Measurements from ENCODE around the gene MLLT3.

The MLLT3 gene

DNA sequence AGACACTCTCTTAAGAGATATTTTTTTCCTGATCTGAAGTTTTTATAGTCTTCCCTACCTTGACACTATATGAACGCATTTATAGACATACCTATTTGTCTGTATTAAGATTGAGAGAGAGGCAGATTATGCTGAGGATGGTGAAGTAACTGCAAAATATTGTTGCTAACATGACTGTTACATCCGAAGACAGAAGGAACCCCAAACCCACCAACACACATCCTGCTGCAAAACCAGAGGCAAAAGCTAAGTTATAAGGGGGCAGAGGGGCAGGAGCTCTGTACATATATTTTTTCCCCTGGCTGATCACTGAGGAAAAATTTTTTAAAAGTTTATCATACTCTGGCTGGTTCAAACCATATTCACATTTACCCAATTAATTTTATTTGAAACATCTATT is 279.0 kb downstream of the MLLT3 start:
- no peak for DNase-seq (ENCODE audit: low spot score)

DNA sequence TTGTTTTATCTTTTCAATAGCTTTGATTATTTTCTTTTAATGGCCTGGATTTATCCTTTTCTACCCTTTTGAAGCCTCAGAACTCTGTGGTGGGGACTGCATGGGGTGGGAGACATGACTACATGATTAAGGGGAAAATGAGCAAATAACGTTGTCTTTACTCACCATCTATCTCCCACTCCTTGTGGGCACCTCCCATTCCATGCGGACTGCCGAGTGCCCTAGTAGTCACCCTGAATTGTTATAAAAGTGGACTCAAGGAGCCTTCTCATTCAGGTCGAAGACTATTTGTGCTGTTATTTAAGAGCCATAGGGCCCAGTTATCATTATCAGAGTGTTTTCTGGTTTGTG is 281.8 kb downstream of the MLLT3 start:
- DNase-seq (ENCODE audit: low spot score) = no peak

DNA sequence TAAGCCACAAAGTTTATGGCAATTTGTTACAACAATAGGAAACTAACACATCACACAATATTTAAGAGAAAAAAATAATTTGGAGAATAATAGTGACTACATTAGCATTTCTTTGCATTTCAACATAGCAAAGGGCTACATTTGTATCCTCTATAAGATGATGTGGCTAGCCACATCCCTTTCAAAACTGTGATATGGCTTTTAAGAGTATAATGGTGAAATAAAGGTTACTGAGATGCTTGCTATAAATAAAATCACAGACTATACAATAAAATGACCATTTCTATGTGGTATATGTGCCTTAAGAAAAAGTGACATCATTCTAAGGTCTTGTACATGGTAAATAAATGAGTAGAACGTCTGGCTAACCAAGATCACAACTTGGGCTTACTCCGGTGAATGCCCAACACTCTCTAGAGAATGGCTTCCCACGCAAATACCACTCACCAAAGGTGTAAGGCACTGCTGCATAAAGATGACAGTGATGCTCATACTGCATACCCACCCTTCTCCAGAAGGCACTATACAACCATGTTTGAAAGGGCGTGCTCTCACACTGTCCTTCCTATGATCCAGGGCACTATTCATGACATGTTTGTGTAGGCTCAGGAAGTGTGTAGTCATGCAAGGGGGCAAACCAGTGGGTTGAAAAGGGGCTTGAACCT is 286.5 kb downstream of the MLLT3 start:
- no peak for DNase-seq (ENCODE audit: low spot score)

DNA sequence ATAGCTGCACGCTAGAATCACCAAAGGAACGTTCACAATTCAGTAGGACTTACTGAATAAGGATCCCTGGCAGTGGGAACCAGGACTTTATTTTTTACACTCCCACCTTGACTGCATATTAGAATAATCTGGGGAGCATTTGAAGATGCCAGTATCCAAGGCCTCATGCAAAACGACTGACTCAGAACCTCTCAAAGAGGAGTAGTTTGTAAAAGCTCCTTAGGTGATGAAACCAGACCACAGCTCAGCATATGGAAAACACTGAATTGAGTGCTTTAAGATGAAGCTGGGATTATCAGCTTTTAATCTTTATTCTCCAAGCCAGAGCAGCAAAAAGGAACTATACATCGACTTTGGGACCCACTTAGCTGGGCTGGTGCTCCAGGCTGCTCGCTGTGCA is 288.3 kb downstream of the MLLT3 start:
- DNase-seq (ENCODE audit: low spot score) = no peak

DNA sequence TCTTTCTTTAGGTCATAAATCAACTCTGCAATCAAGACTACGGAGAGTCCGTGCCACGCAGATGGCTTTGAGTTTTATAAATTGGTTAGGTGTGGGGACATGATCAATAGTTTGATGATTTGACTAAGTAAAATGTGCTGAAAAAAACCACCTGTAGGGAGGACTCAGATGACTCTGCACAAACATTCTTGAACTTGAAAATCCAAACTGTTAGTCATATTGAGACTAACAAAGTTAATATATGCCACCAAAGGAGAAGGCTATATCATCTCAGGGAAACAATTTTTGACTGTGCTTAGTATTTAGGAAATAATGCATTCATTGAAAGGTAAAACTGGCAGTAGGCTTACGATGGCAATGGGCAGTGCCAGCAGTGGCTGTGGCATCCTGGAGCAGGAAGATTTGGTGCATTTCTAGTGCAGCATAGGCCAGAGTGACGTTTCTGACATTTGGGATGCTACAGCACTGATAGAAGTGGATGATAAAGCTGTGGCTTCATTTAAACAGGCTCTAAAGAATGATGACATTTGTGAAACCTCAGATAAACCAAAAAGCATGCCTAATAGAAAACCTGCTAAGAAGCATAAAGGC is 291.1 kb downstream of the MLLT3 start:
- DNase-seq (ENCODE audit: low spot score) = no peak

DNA sequence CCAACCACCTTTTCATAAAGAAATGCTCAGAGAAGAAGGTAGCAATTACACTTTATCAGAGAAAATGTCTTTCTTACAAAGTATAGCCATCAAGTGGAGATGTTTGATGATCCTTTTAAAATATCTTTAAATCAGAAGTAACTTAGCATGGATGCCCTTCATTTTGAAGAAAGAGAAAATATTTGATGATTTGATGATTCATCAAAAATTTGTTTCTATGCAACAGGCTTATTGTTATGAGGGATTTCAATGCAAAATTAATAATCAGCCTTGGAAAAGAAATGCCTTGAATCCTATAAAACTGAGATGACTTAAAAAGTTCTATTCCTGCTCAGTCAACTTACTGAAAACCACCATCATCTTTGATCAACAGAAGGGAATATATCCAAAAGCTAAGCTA is 291.6 kb downstream of the MLLT3 start:
- DNase-seq (ENCODE audit: low spot score) = no peak

DNA sequence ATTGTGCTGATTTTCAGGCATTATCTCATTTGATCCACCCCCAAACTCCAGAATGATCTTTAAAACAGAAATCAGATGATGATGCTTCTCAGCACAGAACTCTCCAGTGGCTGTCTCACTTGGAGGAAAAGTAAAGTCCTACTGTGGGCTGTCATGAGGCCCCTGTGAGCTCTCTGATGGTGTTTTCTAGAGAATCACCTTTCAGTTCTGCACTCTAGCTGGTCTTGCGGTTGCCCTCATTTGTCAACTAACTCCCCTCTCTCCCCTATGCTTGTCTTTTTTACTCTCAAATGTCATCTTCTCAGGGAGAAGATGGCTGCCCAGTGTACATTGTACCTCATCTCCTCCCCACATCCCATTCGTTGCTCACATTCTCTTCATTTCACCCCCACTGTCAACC is 295.8 kb downstream of the MLLT3 start:
- no peak for DNase-seq (ENCODE audit: low spot score)

DNA sequence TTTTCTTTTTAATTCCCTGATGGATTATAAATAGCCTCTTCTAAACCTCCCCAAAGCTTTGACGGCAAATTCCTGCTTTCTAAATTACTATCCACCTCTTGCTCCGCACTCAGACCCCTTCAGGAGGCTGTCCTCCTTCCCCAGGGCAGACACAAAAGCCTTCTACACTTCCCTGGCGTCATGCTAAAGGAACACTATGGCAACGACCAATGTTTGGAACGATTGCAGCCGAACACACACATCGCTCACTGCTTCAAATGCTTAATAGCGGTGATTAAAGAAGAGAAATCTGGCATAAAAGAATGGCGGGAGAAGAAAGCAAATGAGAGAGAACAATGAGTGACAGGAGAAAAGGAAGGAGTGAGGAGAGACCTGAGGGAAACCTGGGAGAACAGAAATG is 297.3 kb downstream of the MLLT3 start:
- no peak for DNase-seq (ENCODE audit: low spot score)

DNA sequence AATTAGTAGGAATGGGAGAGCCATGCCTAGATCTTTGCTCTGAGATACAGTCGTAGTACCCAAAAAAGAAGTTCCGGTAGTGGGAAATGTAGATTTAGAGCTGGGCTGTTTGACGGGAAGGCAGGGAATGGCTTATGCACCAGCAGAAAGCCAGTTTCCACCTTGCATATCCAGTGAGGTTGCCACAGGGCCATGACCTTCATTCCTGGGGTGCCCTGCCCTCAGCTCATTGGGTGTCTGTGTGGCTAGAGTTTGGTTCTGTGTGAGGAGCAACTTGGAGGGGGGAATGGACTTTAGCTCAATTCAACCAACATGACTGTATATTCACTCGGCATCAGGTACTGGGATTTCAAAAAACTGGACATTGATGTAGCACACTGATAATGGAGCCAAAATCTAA is 300.1 kb downstream of the MLLT3 start:
- no peak for DNase-seq (ENCODE audit: low spot score)

DNA sequence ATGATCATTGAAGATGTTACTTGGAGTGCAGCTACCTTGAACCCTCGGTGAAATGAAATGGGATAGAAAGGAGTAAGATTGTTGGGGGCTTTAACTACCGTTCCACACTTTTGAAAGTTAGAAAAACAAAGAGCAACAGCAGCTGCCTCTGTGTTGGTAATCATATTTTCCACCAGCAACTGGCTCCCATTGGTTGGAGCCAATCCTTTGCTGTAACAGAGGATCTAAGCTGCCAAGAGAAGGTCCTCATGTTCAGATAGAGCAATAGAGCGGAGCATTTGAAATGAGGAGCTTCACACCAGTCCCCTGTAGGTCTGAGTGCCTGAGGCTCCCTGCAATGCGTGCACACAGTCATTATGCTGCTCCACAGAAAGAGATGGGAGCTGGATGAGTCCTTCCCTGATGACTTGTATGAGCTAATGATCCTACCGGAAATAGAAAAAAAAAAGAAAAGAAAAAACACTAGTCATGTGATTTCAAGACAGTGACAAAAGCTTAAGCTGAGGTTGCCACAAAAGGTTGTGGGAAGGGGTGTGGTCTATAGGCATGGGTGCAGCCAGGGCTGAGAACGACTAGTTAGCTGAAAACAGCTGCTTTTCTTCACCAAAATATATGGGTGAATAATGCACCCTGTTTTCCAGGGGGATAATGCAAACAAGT is 300.7 kb downstream of the MLLT3 start:
- DNase-seq (ENCODE audit: low spot score) = no peak

DNA sequence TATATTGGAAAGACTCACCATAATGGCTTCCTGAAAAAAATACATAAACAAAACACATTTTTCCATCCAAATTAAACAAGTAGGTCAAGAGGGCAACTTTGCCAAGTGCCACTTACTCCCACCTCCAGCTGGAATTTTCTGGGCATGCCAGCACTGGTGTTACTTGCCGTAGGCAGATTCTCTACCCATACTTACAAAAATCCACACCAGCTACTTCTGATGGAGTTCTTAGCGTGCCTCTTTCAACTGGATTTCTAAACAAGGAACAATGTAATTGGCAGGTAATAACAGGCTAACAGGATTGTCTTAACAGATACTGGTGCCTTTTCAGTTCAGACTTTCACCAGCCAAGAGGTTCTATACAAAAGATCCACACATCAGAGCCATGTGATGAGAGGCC is 301.4 kb downstream of the MLLT3 start:
- no peak for DNase-seq (ENCODE audit: low spot score)

DNA sequence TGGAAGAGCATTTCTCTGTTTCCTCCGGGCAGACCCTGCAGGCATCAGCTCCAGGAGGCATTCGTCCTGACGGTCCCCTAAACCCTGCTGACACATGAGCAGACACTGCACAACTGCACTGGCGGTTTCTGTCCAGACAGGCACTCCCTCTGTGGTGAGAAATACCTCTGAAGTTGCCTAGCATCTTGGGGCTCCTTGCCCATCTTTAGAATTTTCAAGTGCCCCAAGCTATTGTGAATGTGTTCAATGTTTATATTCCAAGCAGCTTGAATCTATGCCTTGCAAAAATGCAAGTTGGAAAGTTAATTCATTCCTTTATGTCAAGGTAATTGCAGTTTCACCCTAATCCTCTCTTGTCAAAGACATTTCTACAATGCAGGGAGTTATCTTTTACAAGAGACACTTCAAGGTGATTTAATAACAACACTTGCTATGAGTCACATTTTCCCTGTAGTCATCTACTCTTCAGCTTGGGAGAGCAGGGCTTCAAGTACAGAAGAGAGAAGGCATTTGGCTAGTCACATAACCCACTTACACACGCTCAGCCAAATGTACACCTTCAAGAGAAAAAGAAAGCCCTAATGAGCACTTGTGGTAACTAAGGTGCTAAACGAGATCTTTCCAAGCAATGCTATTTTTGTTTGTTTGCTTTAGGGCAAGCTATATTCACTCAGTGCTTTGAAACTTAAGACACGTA is 302.5 kb downstream of the MLLT3 start:
- DNase-seq (ENCODE audit: low spot score) = peak; percentile 44

DNA sequence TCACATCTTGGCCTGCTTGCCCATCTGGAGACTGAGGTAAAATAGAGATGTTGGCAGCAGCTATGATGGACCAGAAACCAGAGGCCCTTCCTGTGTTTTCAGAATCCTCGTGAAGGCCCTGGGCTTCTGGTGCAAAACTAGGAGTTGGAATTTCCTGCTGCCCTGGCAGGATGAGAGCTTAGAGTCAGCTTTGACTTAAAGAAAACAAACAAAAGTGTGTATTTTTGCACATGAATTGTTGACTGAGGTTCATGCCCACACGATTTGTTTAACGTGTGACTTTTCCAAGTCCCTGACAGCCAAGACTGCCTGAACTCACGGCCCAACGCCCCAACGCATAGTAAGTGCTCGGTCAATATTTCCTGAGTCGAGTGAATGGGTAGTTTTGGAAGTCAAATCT is 303.1 kb downstream of the MLLT3 start:
- DNase-seq (ENCODE audit: low spot score) = no peak

DNA sequence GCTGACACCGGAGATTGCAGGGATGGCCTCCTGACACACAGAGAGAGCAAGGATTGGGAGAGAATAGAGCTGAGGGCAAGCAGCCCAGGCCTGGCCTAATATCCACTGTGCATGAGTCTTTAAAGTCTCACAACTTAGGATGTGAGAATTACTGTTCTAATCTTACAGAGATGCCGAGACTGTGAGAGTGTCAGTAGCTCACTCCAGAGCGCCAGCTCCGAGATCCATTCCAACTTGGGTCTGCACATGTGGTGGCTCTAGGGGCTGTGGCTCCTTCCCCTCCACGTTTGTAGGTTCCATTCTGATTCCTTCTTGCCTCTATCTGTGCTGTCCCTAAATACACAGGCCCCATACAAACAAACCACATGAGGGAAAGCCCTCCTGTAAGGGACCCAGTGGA is 304.6 kb downstream of the MLLT3 start:
- DNase-seq (ENCODE audit: low spot score) = no peak

DNA sequence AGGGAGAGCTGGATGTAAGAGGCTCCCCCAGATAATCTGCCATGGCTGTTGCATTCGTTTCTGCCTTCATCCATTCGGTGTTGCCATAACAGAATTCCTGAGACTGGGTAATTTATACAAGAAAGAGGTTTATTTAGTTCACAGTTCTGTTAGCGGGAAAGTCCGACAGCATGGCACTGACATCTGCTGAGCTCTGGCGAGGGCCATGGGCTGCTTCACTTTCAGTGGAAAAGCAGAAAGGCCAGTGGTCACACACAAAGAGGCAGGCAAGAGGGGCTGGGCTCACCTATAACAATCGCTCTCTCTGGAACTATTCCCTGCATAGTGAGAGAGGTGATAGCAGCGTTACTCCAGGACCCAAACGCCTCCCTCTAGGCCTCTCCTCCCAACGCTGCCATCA is 305.9 kb downstream of the MLLT3 start:
- no peak for DNase-seq (ENCODE audit: low spot score)

DNA sequence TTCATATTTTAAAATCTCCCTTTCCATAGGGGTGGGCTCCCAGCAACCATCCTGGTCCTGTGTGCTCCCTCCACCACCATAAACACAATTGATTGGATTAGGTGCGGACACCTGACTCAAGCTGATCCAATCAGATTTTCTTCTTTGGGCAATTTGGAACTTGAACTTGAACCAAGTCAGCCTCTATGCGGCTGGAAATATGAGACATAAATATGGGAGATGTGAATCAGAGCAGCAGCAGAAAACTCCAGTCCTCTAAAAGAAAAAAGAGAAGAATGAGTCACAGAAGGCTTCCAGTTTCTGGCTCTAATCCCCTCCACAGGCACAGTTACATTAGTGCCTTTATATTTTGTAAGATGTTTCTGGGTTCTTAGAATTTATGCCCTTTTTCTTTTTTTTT is 306.6 kb downstream of the MLLT3 start:
- DNase-seq (ENCODE audit: low spot score) = no peak

DNA sequence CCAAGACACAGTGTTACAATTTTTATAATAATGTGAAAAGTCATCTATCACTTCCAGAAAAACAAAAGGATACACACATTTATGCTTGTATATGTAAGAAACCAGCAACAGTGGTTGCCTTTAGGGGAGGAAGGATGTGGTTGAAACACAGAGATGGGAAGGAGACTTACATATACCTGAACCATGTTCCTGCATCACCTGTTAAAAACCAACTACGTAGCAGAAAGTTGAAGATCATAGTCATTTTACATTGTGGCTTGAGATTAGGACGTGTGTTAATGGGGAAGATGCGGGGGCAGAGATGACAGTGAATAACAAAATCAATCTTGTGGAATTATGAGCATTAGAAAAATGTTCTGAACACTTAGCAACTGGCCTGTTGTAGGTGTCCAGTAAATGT is 307.3 kb downstream of the MLLT3 start:
- no peak for DNase-seq (ENCODE audit: low spot score)

DNA sequence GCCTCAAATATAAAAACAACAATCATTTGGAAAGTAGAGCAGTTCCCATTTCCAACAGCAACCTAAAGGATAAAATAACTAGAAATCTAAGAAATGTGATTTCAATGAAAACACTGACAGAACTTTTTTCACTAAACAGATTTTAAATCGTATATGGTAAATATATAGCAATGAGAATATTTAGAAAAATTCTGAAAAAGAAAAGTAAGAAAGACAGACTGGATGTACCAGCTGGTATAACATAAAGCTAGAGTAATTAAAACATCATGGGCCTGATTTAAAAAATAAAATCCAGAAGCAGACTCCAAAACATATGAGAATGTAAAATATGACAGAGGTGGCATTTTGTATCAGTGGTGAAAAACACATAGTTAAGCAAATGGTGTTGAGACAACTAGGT is 308.9 kb downstream of the MLLT3 start:
- no peak for DNase-seq (ENCODE audit: low spot score)

DNA sequence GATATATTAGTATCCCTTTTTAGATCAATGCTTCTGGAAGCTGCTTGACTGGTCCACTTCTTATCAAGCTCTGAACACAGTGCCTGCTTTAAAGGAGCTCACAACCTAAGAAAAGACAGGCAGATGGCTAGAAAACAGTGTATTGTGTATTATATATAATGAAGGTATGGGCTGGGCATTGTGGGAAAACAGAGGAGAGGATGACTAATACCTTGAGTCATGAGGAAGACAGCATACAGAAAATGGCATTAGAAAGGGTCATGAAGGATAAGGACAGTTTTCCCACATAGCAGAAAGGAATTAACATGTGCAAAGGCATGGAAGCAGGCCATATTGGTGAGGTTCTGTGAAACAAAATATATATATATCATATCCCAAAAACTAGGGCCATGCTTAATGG is 309.6 kb downstream of the MLLT3 start:
- DNase-seq (ENCODE audit: low spot score) = no peak

DNA sequence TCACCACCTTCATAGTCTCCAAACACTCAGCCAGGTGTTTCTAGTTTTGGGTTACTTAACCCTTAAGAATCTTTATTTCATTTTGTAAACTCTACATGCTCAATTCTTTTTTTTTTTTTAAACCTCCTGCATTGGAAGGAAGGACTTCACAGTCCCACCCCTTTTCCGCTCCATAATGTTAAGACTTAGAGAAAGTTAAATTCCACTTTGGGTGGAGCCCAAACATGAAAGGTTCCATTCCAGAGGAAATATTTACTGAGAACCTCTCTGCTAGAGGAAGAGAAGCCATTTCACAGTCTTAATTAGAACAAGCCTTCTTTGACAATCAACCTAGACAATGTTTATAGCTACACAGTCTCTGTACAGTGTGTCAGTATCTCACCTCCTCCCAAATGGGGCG is 312.3 kb downstream of the MLLT3 start:
- DNase-seq (ENCODE audit: low spot score) = no peak

DNA sequence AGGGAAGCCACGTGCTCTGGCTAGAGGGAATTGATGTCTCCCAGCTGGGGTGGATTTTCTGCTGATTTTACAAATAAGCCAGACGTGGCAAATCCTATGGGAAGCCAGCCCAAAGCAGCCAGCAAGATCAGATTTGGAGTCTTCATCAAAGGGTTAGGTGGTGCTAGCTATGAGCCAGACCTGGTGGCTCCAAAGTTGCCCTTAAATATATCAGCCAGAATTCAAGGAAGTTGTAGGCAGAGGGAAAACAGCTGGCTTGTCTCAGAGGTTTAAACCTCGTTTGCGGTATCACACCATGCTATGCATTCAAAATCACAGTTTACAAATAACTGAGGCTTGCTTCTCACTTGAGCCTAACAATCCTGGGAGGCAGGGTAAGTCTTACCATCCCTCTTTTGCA is 313.2 kb downstream of the MLLT3 start:
- no peak for DNase-seq (ENCODE audit: low spot score)

DNA sequence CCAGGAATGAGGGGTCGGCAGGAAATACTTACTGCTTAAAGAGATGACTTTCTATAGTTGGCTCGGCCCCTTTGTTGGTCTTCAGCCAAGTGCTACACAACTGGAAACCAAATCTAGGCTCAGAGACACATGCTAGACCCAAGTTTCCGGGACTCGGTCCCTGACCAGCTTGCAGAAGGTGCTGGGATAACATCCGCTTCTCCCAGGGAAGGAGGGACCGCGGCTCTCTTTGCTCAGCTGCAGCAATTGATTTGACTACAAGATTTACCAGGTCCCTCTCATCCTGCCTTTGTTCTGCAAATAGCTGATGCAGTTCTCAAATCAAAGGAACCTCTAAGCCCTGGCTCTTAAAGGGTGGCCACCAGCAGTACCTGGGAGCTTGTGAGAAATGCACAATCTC is 314.7 kb downstream of the MLLT3 start:
- DNase-seq (ENCODE audit: low spot score) = no peak

DNA sequence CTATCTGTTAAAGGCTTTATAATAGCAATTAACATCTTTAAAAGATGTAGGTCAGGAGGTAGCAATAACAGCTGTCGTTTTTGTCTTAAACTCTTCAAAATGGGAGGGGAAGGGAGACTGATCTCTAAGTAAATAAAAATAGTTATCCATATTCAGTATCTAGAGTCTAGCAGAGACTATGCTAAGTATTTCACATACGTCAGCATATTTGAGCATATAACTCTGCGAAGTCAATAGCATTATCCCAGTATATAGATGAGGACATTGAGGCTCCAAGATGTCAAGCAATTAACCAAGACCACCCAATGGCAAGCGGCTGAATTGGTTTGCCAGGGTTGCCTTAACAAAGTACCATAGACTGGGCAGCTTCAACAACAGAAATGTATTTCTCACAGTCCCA is 316.8 kb downstream of the MLLT3 start:
- no peak for DNase-seq (ENCODE audit: low spot score)

Measured in putamen (tissue), 1 donor.